Measurements from ENCODE around the gene SLC15A5.

GRCh38 chr12:16271062-16271461 lies 6.4 kb downstream of the SLC15A5 start:
- TF ChIP-seq, protein P1, sequence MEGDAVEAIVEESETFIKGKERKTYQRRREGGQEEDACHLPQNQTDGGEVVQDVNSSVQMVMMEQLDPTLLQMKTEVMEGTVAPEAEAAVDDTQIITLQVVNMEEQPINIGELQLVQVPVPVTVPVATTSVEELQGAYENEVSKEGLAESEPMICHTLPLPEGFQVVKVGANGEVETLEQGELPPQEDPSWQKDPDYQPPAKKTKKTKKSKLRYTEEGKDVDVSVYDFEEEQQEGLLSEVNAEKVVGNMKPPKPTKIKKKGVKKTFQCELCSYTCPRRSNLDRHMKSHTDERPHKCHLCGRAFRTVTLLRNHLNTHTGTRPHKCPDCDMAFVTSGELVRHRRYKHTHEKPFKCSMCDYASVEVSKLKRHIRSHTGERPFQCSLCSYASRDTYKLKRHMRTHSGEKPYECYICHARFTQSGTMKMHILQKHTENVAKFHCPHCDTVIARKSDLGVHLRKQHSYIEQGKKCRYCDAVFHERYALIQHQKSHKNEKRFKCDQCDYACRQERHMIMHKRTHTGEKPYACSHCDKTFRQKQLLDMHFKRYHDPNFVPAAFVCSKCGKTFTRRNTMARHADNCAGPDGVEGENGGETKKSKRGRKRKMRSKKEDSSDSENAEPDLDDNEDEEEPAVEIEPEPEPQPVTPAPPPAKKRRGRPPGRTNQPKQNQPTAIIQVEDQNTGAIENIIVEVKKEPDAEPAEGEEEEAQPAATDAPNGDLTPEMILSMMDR (IDR thresholded peaks at IDR 0.05), result no peak
- no peak for TF ChIP-seq POLR2A (IDR thresholded peaks at IDR 0.05)
- TF ChIP-seq POLR2AphosphoS5 (IDR thresholded peaks at IDR 0.05), result no peak
